Large intestine (tissue), 3 donors: ENCODE measurements around the gene TMEM258. TPM values are rescaled to one million over a fixed set of nuclear protein-coding genes. Genes with fewer than 3 reads are reported as not detected.

Experiments
- DNase-seq, 2 donors: peaks; one replicate each; pipeline versions ENCODE4 v3.0.0 to v3.0.0-alpha.2; 2013
- H3K27ac ChIP-seq: one replicate; pipeline ENCODE4 v1.5.1; 2013; ENCODE audit warnings: low read length
- H3K27me3 ChIP-seq: 2 replicates; pipeline ENCODE4 v1.6.1; 2013; ENCODE audit warnings: low read length; ENCODE audit not compliant: control insufficient read depth, insufficient read depth
- H3K36me3 ChIP-seq: 2 replicates; pipeline ENCODE4 v1.6.1; 2013; ENCODE audit warnings: low read length; ENCODE audit not compliant: control insufficient read depth, insufficient read depth
- H3K4me1 ChIP-seq: one replicate; pipeline ENCODE4 v1.6.1; 2013; ENCODE audit warnings: low read length; ENCODE audit not compliant: control insufficient read depth, insufficient read depth
- H3K4me3 ChIP-seq: one replicate; pipeline ENCODE4 v1.5.1; 2013; ENCODE audit warnings: low read length
- H3K9me3 ChIP-seq: one replicate; pipeline ENCODE4 v1.6.1; 2013; ENCODE audit warnings: mild to moderate bottlenecking, low read depth, low read length, moderate library complexity; ENCODE audit not compliant: control insufficient read depth
- WGBS: methylation state at CpG from one replicate; pipeline ENCODE4 v1.1.5; 2013; ENCODE audit warnings: low lambda C conversion rate; ENCODE audit not compliant: insufficient coverage; 5-methylcytosine and 5-hydroxymethylcytosine counted together
- polyA plus RNA-seq: library from polyadenylated mRNA; unstranded; fragments of 120-200 nt; gene quantifications from one replicate; pipeline ENCODE4 v1.2.1, GENCODE V29; 2013

TMEM258 gene
- polyA plus RNA-seq, 1 donor, result 189 TPM

DNA sequence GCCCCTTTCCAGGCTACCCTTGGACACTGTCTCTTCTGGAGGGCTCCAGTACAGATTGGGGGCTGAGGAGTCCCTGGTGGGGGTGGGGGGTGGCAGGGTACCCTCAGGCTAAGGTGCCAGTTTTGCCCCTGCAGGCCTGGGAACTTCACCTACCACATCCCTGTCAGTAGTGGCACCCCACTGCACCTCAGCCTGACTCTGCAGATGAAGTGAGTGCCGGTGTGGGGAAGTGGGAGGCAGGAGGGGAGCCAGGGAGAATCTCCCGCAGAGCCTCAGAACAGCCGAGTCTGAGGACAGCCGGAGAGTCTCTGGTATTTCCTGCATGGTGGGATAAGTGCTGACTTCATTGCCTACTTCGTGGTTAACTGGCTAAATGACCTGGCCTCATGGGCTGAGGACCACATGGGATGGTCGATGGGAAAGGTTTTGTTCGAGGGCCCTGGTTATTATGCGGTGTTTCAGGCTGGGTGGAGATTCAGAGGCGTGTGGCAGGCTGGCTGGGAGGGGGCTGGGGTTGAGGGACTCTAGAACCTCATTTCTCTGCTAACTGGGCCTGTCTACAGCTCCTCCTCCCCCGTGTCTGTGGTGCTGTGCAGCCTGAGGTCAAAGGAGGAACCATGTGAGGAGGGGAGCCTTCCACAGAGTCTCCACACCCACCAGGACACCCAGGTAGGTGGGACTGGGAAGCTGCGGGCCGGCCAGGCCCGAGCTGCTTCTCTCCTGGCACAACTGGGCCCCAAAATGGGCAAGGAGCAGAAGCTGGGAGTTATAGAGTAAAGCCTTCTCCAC lies 8.5 kb downstream of the TMEM258 start:
- peaks cover 95% of the 10 kb centered on the region for H3K36me3 ChIP-seq
- WGBS, result no CpG with 5 or more reads among the region's 13 CpGs
- DNase-seq, result no peak
- no peaks in the 10 kb centered on the region for H3K9me3 ChIP-seq
- H3K4me3 ChIP-seq, result no peak overlapping the region
- H3K27ac ChIP-seq, result no peak overlapping the region
- H3K4me1 ChIP-seq, result no peaks in the 10 kb centered on the region
- H3K27me3 ChIP-seq, result no peaks in the 10 kb centered on the region

GRCh38 chr11:61782841-61783240 lies 9.6 kb downstream of the TMEM258 start:
- WGBS, result no CpG with 5 or more reads among the region's 11 CpGs
- Histone ChIP-seq H3K4me1 (no peaks in the 10 kb centered on the region), H3K36me3 (peaks cover 96% of the 10 kb centered on the region), H3K27ac (no peak overlapping the region), H3K4me3 (no peak overlapping the region), H3K27me3 (no peaks in the 10 kb centered on the region), H3K9me3 (no peaks in the 10 kb centered on the region)
- no peak for DNase-seq

- Histone ChIP-seq H3K27me3 (no peaks in the 10 kb centered on the region), H3K4me1 (no peaks in the 10 kb centered on the region), H3K27ac (no peak overlapping the region), H3K9me3 (no peaks in the 10 kb centered on the region), H3K4me3 (no peak overlapping the region), H3K36me3 (peaks cover 95% of the 10 kb centered on the region)
- 93% methylated on average over 2 of the region's 3 CpGs for WGBS
- no peak for DNase-seq
Observed at GRCh38 chr11:61782299-61782698, 10.1 kb downstream of the TMEM258 start.

DNA sequence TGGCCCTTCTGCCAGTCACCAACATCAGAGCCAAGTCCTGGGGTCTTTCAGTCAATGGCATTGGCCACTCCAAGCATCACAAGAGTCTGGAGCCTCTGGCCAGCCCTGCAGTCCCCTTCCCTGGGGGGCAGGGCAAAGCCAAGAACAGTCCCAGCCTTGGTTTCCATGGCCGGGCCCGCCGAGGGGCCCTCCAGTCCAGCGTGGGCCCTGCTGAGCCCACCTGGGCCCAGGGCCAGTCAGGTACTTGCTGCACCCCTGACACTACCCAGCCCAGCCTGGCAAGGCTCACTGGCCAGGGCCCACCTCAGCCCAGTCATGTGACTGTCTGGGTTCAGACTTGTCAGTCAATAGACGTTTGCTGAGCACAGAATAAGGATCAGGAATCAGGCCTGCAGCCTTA lies 10.8 kb downstream of the TMEM258 start:
- WGBS, result no CpG with 5 or more reads among the region's 5 CpGs
- Histone ChIP-seq H3K9me3 (no peaks in the 10 kb centered on the region), H3K27me3 (no peaks in the 10 kb centered on the region), H3K4me3 (no peak overlapping the region), H3K4me1 (no peaks in the 10 kb centered on the region), H3K27ac (no peak overlapping the region), H3K36me3 (peaks cover 93% of the 10 kb centered on the region)
- DNase-seq, result no peak

DNA sequence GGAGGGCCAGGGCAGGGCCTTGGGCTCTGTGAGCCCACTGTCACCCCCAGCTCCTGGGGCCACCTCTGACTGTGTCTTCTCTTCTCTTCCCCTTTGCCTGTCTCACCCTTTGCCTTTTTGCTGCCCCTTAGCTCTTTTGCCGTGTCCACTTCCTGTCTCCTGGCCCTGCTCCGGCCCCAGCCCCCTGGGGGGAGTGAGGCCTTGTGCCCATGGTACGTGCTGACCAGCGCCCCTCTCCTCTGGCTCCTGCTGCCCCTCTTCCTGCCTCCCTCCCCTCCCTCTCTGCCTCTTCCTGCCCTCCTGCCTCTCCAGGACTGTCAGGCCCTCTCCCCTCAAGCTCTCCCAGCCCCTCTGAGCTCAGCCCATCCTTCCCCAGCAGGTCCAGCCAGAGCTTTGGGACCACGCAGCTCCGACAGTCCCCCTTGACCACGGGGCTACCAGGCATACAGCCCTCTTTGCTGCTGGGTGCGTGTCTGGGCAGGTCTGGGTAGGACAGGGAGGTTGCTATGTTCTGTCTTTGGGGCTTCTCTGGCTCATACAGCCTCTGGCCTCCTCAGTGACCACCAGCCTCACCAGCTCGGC lies 11.7 kb downstream of the TMEM258 start:
- Histone ChIP-seq H3K4me1 (peaks cover 4% of the 10 kb centered on the region), H3K36me3 (peaks cover 89% of the 10 kb centered on the region), H3K4me3 (no peak overlapping the region), H3K9me3 (no peaks in the 10 kb centered on the region), H3K27me3 (no peaks in the 10 kb centered on the region), H3K27ac (no peak overlapping the region)
- no peak for DNase-seq
- WGBS, result no CpG with 5 or more reads among the region's 9 CpGs

DNA sequence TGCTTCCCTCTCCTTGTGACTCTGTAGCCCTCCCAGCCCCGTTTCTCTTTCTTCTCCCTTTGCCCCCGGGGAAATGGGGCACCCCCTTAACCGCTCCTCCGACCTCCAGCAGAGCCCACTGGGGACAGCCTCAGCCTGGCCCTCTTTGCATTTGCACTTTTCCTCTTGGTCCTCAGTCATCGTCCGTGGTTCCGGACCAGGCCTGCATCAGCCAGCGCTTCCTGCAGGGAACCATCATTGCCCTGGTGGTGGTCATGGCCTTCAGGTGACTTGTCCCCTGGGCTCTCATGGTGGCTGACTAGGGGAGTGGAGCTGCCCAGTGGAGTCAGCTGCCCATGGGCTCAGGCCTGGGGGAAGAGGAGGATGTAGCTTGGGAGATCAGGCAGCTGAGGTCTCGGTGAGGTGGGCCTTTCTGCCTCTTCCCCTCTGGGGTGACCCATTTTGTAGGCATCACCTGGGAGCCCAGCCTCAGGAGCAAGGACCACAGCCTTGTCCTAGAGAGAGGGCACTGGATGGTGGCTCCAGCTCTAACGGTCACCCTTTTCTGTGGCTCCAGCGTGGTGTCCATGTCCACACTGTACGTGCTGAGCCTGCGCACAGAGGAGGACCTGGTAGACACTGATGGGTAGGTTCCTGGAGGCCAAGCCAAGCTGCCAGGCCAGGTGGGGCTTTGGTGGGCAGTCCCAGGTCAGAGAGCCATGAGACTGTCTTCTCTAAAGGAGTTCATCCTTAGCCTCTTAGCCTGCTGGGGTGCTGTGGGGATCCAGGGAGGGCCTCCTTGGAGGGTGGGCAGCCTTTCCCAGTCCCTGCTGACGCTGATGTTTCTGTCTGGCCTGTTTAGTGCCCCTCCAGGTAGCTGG lies 12.5 kb downstream of the TMEM258 start:
- no peaks in the 10 kb centered on the region for H3K27me3 ChIP-seq
- peaks cover 4% of the 10 kb centered on the region for H3K4me1 ChIP-seq
- whole genome bisulfite sequencing, result no CpG with 5 or more reads among the region's 14 CpGs
- H3K4me3 ChIP-seq, result no peak overlapping the region
- peaks cover 85% of the 10 kb centered on the region for H3K36me3 ChIP-seq
- H3K9me3 ChIP-seq, result no peaks in the 10 kb centered on the region
- no peak overlapping the region for H3K27ac ChIP-seq
- DNase-seq, result no peak

- no CpG with 5 or more reads among the region's 24 CpGs for WGBS
- H3K9me3 ChIP-seq, result no peaks in the 10 kb centered on the region
- H3K27me3 ChIP-seq, result no peaks in the 10 kb centered on the region
- peaks cover 4% of the 10 kb centered on the region for H3K4me1 ChIP-seq
- H3K4me3 ChIP-seq, result no peak overlapping the region
- no peak overlapping the region for H3K27ac ChIP-seq
- H3K36me3 ChIP-seq, result peaks cover 80% of the 10 kb centered on the region
- no peak for DNase-seq
Observed at GRCh38 chr11:61778920-61779650, 13.3 kb downstream of the TMEM258 start.

DNA sequence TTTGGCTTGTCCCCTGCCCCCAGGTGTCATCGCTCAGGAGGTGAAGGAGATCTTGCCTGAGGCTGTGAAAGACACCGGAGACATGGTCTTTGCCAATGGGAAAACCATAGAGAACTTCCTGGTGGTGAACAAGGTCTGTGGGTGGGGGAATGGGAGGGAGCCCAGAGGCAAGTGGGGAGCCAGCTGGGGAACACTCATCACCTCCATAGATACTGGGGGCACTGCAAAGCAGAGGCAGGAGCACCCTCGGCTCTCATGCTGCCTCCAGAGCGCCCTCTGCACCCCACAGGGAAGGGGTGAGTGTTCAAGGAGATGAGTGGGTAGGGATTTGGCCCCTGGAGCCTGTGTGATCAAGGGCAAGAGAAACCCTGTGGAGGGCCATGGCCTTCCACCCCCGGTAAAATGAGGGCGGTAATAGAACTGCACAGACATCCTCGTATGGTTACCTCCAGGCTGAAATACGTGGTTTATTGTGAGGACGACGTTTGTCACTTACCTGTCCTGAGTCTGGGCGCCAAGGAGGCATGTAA lies 14.0 kb downstream of the TMEM258 start:
- Histone ChIP-seq H3K4me1 (peaks cover 4% of the 10 kb centered on the region), H3K36me3 (peaks cover 76% of the 10 kb centered on the region), H3K27ac (no peak overlapping the region), H3K27me3 (no peaks in the 10 kb centered on the region), H3K9me3 (no peaks in the 10 kb centered on the region), H3K4me3 (no peak overlapping the region)
- 100% methylated on average over 1 of the region's 11 CpGs for WGBS
- no peak for DNase-seq

DNA sequence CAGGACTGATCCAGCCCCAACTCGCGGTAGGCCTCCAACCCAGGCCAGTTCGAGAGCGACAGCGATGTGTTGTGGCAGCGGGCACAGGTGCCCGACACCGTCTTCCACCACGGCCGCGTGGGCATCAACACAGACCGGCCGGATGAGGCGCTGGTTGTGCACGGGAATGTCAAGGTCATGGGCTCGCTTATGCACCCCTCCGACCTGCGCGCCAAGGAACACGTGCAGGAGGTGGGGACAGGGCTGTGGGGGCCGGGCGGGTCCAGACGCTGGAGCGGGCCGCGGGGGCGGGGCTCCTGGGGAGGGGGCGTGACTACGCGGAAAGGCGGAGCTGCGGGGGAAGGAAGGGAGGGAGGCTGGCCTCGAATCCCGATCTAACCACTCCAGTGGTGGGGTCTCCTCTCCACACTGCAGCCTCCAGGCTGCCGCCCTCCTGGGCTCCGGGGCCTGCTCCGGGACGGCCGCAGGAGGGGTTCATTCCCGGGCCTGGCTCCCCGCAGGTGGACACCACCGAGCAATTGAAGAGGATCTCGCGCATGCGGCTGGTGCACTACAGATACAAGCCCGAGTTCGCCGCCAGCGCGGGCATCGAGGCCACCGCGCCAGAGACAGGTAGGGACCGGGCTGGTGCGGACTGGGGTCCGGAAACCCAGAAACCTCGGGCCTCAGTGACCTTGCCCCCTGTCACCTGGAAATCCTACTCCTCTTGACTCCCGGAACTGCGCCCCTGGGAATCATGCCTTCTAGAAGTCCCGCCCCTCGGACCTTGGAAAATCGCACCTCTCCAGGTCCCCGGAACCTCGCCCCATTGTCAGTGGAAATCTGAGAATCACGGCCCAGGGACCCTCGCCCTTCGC lies 14.9 kb downstream of the TMEM258 start:
- no peak for DNase-seq
- H3K9me3 ChIP-seq, result no peaks in the 10 kb centered on the region
- no peaks in the 10 kb centered on the region for H3K27me3 ChIP-seq
- H3K36me3 ChIP-seq, result peaks cover 68% of the 10 kb centered on the region
- H3K4me1 ChIP-seq, result peaks cover 7% of the 10 kb centered on the region
- WGBS, result 93% methylated on average over 5 of the region's 67 CpGs
- no peak overlapping the region for H3K4me3 ChIP-seq
- no peak overlapping the region for H3K27ac ChIP-seq
